Erythroblast (primary cell): ENCODE measurements around the gene NEURL3.
"Not testable (repeated sequence)": the region's sequence is repeated elsewhere in the genome, so short reads cannot be mapped to it uniquely, and the experiment has no call there.

ENCODE experiments used
- DNase-seq, 2 experiments: peaks; one replicate each; lab custom pipeline; 2025; lab: John Stamatoyannopoulos, UW
- GATA1 ChIP-seq: IDR thresholded peaks from 2 replicates; pipeline ENCODE4 v1.6.1; 2011; ENCODE audit warnings: low read depth, mild to moderate bottlenecking, control low read depth, low read length, moderate library complexity
- POLR2A ChIP-seq: IDR thresholded peaks from 2 replicates; pipeline ENCODE4 v1.6.1; 2011; ENCODE audit warnings: mild to moderate bottlenecking, low read length

The NEURL3 gene

GRCh38 chr2:96485350-96485749, 19.8 kb downstream of the NEURL3 start:
- DNase-seq = no peak
- TF ChIP-seq POLR2A (no peak), GATA1 (no peak)

GRCh38 chr2:96484091-96484490, 21.1 kb downstream of the NEURL3 start:
- DNase-seq = no peak
- TF ChIP-seq GATA1 (no peak), POLR2A (no peak)

- no peak for DNase-seq
- TF ChIP-seq POLR2A = no peak
These were observed 27.7 kb downstream of the NEURL3 start for GRCh38 chr2:96477458-96477857.

GRCh38 chr2:96471772-96472171, 33.4 kb downstream of the NEURL3 start:
- TF ChIP-seq POLR2A = no peak
- TF ChIP-seq GATA1 = no peak
- no peak for DNase-seq

GRCh38 chr2:96470636-96471035, 34.5 kb downstream of the NEURL3 start:
- TF ChIP-seq GATA1 (no peak), POLR2A (no peak)
- DNase-seq = peak; percentile 26 to 34

DNA sequence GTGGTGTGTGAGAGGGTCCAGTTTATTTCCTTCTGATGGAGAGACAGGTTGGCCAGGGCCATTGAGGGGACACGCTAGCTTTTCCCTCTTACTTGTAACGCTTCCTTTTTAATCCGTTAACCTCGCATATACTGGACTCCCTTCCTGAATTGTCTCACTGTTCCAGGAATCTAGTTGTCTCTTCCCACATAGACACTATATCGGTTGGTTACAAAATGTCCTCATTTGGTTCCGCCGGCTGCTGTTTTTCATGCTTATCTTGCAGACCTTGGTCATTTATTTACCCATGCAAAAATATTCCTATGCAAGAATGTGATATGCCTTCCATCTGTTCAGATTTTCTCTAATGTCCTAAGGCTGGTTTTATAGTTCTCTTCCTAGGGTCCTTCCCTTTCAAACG, 35.0 kb downstream of the NEURL3 start:
- TF ChIP-seq POLR2A = no peak
- no peak for TF ChIP-seq GATA1
- no peak for DNase-seq

- no peak for TF ChIP-seq GATA1
- DNase-seq = no peak
These were observed 36.3 kb downstream of the NEURL3 start for GRCh38 chr2:96468904-96469303.

- TF ChIP-seq GATA1 (no peak), POLR2A (no peak)
- DNase-seq = no peak
These were observed 40.5 kb downstream of the NEURL3 start for GRCh38 chr2:96464651-96465050.

DNA sequence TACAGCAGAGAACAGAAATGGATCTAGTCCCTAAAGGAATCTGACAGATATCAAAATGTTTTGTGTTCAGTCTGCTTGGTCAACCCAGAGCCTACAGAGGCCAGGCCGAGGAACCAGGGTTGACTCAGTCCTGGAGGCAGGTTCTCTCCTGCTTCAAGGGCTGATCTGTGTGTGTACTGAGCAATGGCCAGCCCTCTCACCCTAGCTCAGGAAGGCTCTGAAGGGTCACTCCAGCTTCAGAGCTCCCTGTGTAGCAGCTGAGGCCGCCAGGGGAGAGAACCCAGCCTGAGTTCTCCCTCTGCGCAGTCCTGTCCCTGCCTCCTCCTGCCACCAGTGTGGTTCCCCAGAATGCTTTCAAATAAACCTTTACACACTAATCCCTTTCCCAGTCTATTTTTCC, 41.1 kb downstream of the NEURL3 start:
- no peak for DNase-seq
- TF ChIP-seq GATA1 (no peak), POLR2A (no peak)

- DNase-seq = no peak
- TF ChIP-seq GATA1 (no peak), POLR2A (no peak)
These were observed 42.0 kb downstream of the NEURL3 start for GRCh38 chr2:96463119-96463518.

DNA sequence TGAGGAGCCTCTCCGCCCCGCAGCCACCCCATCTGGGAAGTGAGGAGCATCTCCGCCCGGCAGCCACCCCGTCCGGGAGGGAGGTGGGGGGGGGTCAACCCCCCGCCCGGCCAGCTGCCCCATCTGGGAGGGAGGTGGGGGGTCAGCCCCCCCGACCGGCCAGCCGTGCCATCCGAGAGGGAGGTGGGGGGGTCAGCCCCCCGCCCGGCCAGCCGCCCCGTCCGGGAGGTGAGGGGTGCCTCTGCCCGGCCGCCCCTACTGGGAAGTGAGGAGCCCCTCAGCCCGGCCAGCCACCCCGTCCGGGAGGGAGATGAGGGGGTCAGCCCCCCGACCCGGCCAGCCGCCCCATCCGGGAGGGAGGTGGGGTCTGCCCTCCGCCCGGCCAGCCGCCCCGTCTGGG, 43.5 kb downstream of the NEURL3 start:
- DNase-seq = not testable (repeated sequence)

DNA sequence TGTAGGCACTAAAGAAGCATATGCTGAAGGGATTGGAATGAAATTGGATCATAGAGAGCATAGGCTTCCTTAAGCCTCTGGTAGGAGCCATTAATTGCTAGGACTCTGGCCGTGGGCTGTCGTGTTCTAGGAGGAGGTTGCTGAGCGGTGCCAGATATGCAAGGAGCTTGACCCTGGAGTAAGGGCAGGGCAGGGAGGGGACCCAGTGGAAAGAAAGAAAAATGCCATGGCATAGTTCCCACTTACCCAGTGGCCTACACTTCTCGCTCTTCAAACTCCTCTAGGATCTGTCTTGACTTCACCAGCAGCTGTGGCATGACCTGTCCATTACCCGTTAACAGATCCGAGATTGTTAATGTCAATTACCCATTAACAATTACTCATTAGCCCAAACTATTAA, 53.1 kb downstream of the NEURL3 start:
- DNase-seq = no peak
- no peak for TF ChIP-seq POLR2A
- no peak for TF ChIP-seq GATA1

DNA sequence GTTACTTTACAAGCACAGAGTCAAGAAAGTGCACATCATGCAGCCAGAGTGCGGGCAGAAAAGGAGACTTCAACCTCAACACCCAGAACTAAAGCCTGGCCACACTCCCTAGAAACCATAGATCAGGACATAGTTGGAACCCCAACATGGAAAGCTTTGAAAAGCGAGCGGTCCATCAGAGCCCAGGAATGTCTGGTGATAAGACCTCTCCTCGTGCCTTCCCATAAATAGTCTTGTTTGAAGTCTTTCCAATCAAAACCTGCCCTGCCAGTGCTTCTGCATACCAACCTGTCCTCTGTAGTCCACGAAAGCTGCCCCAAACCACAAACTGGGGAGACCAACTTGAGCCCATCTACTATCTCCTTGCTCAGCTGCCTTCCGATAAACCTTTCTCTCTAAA, 55.5 kb downstream of the NEURL3 start:
- TF ChIP-seq POLR2A = no peak
- DNase-seq = no peak

GRCh38 chr2:96449174-96449573, 56.0 kb downstream of the NEURL3 start:
- no peak for TF ChIP-seq POLR2A
- no peak for TF ChIP-seq GATA1
- no peak for DNase-seq

GRCh38 chr2:96447726-96448125, 57.4 kb downstream of the NEURL3 start:
- no peak for TF ChIP-seq GATA1
- no peak for TF ChIP-seq POLR2A
- DNase-seq = no peak
